Erythroblast (primary cell): ENCODE results near the gene PACC1.
A peak's percentile ranks its signal among the peaks of the same experiment; 100 is the strongest.
"Not testable (repeated sequence)": the region's sequence is repeated elsewhere in the genome, so short reads cannot be mapped to it uniquely, and the experiment has no call there.

ENCODE experiments used
- DNase-seq, 2 experiments: peaks; one replicate each; lab custom pipeline; 2025; lab: John Stamatoyannopoulos, UW
- GATA1 ChIP-seq: IDR thresholded peaks from 2 replicates; pipeline ENCODE4 v1.6.1; 2011; ENCODE audit warnings: low read depth, mild to moderate bottlenecking, control low read depth, low read length, moderate library complexity
- POLR2A ChIP-seq: IDR thresholded peaks from 2 replicates; pipeline ENCODE4 v1.6.1; 2011; ENCODE audit warnings: mild to moderate bottlenecking, low read length

Gene PACC1

GRCh38 chr1:212401838-212402582, 12.7 kb downstream of the PACC1 start:
- DNase-seq, result no peak

GRCh38 chr1:212401042-212401441, 13.6 kb downstream of the PACC1 start:
- TF ChIP-seq POLR2A (no peak), GATA1 (no peak)
- no peak for DNase-seq

More at GRCh38 chr1:212401838-212402582, 12.7 kb downstream of the PACC1 start:
- TF ChIP-seq GATA1 (no peak), POLR2A (no peak)

GRCh38 chr1:212397171-212397570, 17.5 kb downstream of the PACC1 start:
- no peak for DNase-seq
- no peak for TF ChIP-seq POLR2A
- TF ChIP-seq GATA1, result no peak

- TF ChIP-seq POLR2A (no peak), GATA1 (no peak)
Measured at GRCh38 chr1:212396638-212397037, 18.0 kb downstream of the PACC1 start.

GRCh38 chr1:212395678-212396437, 18.8 kb downstream of the PACC1 start:
- not testable (repeated sequence) for DNase-seq

More at GRCh38 chr1:212396638-212397037, 18.0 kb downstream of the PACC1 start:
- DNase-seq, result peak in 1 of 2 experiments; percentile 22

GRCh38 chr1:212388985-212389716, 25.5 kb downstream of the PACC1 start:
- no peak for DNase-seq
- TF ChIP-seq GATA1, result no peak
- no peak for TF ChIP-seq POLR2A

GRCh38 chr1:212386029-212386428, 28.7 kb downstream of the PACC1 start:
- no peak for DNase-seq
- TF ChIP-seq POLR2A (no peak), GATA1 (no peak)

GRCh38 chr1:212381397-212382035, 33.2 kb downstream of the PACC1 start:
- TF ChIP-seq POLR2A (no peak), GATA1 (no peak)
- DNase-seq, result no peak

DNA sequence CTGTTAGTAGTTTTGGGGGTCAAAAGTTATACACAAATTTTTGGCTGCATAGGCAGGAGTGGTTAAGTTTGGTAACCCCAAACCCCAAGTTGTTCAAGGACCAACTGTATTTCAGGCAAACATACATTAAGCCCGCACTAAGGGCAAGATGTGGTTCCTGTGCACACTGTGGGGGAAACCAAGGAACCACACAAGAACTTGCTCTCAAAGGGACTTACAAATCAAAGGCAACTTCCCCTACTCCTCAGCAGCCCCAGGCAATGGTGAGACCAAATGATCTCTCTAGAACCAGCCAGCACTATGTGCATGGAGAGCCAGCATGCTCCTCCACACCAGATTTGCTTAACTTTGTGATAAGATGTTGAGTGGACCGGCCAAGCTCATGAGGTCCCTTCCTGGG, 35.3 kb downstream of the PACC1 start:
- TF ChIP-seq GATA1 (no peak), POLR2A (no peak)
- DNase-seq, result no peak

GRCh38 chr1:212377644-212378043, 37.0 kb downstream of the PACC1 start:
- TF ChIP-seq GATA1 (no peak), POLR2A (no peak)
- no peak for DNase-seq

- no peak for DNase-seq
- TF ChIP-seq GATA1 (no peak), POLR2A (no peak)
Measured at GRCh38 chr1:212375986-212376385, 38.7 kb downstream of the PACC1 start.

DNA sequence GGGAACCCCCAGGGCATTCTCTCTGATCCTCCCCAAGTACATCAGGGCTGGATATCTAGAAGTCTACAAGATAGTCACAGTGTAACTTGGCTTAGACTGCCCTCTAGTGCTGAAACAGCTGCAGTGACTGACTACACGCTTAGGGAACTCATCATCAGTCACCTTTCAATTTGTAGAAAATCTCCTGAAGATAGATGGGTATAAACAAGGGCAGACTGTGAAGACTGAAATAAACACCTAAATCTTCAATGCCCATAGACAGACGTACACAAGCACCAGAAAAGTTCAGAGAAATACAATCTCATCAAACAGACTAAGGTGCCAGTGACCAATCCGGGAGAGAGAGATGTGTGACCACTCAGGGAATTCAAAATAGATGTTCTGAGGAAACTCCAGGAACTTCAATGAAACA, 46.6 kb downstream of the PACC1 start:
- peak; percentile 81 to 89 for DNase-seq
- TF ChIP-seq GATA1, result no peak
- TF ChIP-seq POLR2A, result no peak

DNA sequence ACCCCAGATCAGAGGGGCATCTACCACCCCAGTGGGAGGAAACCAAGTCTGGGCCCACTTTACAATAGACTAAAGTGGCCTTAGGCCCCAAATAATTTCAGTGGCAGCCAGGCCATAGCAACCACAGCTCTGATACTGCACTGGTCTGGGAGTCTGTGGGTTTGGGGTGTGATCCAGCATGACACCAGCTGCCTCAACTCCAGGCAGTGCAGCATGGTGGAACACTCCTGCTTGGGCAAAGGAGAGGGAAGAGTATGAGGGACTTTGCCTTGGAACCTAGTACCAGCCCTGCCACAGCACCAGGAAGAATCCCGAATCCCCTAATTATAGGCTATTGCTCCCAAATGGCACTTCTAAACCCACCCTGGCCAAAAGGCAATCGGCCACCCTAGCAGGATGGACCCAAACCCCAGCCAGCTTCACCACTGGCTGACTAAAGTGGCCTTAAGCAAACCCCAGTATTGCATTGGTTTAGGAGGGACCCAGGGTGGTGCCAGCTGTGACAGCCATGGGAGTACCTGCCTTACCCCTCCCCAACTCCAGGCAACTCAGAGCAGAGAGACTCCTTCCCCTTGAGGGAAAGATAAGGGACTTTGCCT, 47.1 kb downstream of the PACC1 start:
- no peak for DNase-seq

GRCh38 chr1:212366901-212367300, 47.8 kb downstream of the PACC1 start:
- DNase-seq, result no peak
- TF ChIP-seq POLR2A, result no peak
- no peak for TF ChIP-seq GATA1

More for the DNA sequence above, 47.1 kb downstream of the PACC1 start:
- TF ChIP-seq POLR2A, result no peak
- TF ChIP-seq GATA1, result no peak

DNA sequence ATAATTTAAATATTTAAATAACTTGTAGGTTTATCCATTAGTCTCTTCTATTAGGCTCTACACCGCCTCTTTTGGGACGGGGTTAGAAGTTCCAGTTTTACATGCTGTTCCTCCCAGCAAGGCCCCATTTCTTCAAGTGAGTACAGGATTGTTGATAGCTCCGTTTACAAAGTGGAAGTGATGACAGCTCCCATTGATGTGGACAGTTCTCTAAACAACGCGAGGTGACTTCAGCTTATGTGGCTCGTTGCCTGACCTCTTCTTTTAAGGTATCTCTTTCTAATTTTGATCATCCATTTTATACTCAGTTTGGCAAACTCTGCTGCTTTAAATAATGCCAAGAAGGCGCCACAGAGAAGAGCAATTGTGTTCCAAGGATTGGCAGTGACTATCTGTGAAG, 49.7 kb downstream of the PACC1 start:
- TF ChIP-seq POLR2A, result no peak
- no peak for TF ChIP-seq GATA1
- no peak for DNase-seq
